ENCODE data around the gene AP4E1.

- TF ChIP-seq CTCF (IDR thresholded peaks at IDR 0.05) (no peak), POLR2A (IDR thresholded peaks at IDR 0.05) (no peak)
These were observed 44.8 kb downstream of the AP4E1 start for GRCh38 chr15:50953302-50953701.
